Measurements from ENCODE around the gene FCN1. TPM values are rescaled to one million over a fixed set of nuclear protein-coding genes. Genes with fewer than 3 reads are reported as not detected.

FCN1 gene
- total RNA-seq, 1 donor: not detected

DNA sequence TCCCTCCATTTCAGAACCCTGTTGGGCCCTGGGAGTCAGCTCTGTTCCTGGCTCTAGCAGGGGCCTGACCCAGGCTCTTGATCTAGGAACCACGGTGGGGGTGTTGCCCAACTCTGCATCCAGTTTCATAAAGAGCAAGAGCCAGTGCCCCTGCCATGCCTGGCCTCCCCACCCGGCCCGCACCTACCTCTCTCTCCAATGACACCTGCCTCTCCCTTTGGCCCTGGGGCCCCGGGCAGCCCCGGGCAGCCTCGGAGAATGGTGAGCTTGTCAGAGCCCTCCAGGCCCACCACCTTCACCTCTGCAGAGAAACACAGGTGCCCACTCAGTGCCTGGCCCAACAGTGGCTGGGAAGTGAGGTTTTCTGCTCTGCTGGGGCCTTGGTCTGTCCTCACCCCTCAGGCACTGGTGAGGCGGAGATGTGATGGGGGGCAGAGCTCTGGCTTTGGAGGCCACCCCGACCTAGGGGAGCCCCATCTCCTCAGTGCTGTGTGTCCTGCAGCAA lies 1.5 kb downstream of the FCN1 start:
- no peak overlapping the region for H3K4me3 ChIP-seq (ENCODE audit: insufficient read depth, low read length)
- H3K4me2 ChIP-seq (ENCODE audit: insufficient read depth, low read length): no peak overlapping the region
- no peak overlapping the region for H3K27ac ChIP-seq (ENCODE audit: low read depth, low read length)
- no peaks in the 10 kb centered on the region for H3K27me3 ChIP-seq (ENCODE audit: insufficient read depth, low read length)
- H3K4me1 ChIP-seq (ENCODE audit: insufficient read depth, low read length): no peaks in the 10 kb centered on the region
- no peaks in the 10 kb centered on the region for H3K9me3 ChIP-seq (ENCODE audit: low read depth, low read length)
- H2AFZ ChIP-seq (ENCODE audit: low read length): no peak overlapping the region
- no peak for DNase-seq (ENCODE audit: insufficient read length, low spot score, missing footprints)
- H3K36me3 ChIP-seq (ENCODE audit: insufficient read depth, low read length): no peaks in the 10 kb centered on the region
- no peaks in the 10 kb centered on the region for H3K79me2 ChIP-seq (ENCODE audit: insufficient read depth, low read length)
- H4K20me1 ChIP-seq (ENCODE audit: insufficient read depth, low read length): no peaks in the 10 kb centered on the region
- TF ChIP-seq, protein P1, sequence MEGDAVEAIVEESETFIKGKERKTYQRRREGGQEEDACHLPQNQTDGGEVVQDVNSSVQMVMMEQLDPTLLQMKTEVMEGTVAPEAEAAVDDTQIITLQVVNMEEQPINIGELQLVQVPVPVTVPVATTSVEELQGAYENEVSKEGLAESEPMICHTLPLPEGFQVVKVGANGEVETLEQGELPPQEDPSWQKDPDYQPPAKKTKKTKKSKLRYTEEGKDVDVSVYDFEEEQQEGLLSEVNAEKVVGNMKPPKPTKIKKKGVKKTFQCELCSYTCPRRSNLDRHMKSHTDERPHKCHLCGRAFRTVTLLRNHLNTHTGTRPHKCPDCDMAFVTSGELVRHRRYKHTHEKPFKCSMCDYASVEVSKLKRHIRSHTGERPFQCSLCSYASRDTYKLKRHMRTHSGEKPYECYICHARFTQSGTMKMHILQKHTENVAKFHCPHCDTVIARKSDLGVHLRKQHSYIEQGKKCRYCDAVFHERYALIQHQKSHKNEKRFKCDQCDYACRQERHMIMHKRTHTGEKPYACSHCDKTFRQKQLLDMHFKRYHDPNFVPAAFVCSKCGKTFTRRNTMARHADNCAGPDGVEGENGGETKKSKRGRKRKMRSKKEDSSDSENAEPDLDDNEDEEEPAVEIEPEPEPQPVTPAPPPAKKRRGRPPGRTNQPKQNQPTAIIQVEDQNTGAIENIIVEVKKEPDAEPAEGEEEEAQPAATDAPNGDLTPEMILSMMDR (IDR thresholded peaks at IDR 0.05; ENCODE audit: extremely low read depth, low read depth, low read length): no peak

DNA sequence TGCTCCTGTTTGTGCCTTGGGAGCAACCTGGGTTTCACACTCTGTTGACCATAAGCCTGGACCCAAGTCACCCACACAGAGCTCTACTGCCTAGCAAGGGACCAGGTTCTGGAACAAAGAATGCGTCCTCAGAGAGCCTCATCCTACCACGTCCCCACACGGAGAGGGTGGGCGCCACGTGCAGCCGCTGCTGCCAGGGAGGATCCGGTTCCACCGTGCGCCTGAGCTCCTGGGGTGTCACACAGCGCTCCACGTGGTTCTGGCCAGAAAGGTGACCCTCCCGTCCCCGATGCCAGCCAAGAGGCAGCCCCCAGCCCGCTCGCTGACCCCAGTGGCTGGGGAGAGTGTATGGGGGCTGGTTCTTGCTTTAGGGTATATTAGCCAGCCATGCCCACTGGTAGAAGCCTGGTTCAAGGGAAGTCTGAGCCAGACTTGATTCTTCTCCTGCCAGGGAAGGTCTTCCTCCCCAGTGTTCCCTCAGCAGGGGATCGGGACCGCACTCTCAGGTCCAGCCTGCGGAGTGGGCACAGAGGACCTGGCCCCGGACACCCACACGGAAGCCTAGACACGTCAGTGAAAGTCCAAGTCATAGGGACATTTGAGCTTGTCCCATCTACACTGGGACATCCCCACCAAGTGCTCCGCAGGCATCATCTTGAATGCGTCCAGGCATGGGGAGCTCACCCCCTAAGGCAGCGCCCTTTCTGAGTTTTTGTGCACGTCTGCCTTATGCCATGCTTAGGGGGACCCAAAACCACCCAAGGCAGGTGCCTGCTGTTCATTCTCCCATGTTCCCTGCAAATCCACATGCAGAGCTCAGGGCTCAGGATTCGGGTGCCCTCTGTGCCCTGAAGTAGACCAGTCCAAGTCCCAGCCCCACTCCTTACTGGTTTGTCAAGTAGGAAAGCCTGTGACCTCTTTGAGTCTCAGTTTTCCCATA lies 2.4 kb downstream of the FCN1 start:
- Histone ChIP-seq H3K4me2 (ENCODE audit: insufficient read depth, low read length) (no peak overlapping the region), H3K4me3 (ENCODE audit: insufficient read depth, low read length) (no peak overlapping the region), H4K20me1 (ENCODE audit: insufficient read depth, low read length) (no peaks in the 10 kb centered on the region), H3K27ac (ENCODE audit: low read depth, low read length) (no peak overlapping the region), H2AFZ (ENCODE audit: low read length) (no peak overlapping the region), H3K79me2 (ENCODE audit: insufficient read depth, low read length) (no peaks in the 10 kb centered on the region), H3K36me3 (ENCODE audit: insufficient read depth, low read length) (no peaks in the 10 kb centered on the region), H3K27me3 (ENCODE audit: insufficient read depth, low read length) (peaks cover 2% of the 10 kb centered on the region), H3K4me1 (ENCODE audit: insufficient read depth, low read length) (no peaks in the 10 kb centered on the region), H3K9me3 (ENCODE audit: low read depth, low read length) (no peaks in the 10 kb centered on the region)
- DNase-seq (ENCODE audit: insufficient read length, low spot score, missing footprints): no peak
- TF ChIP-seq, protein P1 (IDR thresholded peaks at IDR 0.05; ENCODE audit: extremely low read depth, low read depth, low read length): no peak

DNA sequence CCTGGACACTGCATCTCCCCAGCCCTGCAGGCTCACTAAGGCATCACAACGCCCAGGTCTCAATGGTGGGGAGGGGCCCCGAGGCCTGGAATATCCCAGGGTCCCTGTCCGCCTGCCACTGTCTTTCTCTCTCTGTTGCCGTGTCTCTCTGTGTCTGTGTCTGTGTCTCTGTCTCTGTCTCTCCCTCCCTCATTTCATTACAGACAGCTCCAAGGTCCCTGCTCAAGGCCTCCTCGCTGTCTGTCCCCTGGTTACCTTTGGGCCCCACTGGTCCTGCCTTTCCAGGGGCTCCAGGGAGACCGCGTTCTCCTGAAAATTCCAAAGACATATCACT lies 3.2 kb downstream of the FCN1 start:
- H4K20me1 ChIP-seq (ENCODE audit: insufficient read depth, low read length): no peaks in the 10 kb centered on the region
- H3K36me3 ChIP-seq (ENCODE audit: insufficient read depth, low read length): no peaks in the 10 kb centered on the region
- TF ChIP-seq, protein P1 (IDR thresholded peaks at IDR 0.05; ENCODE audit: extremely low read depth, low read depth, low read length): no peak
- H3K27ac ChIP-seq (ENCODE audit: low read depth, low read length): no peak overlapping the region
- H3K27me3 ChIP-seq (ENCODE audit: insufficient read depth, low read length): peaks cover 3% of the 10 kb centered on the region
- H3K4me3 ChIP-seq (ENCODE audit: insufficient read depth, low read length): no peak overlapping the region
- no peak for DNase-seq (ENCODE audit: insufficient read length, low spot score, missing footprints)
- H3K4me1 ChIP-seq (ENCODE audit: insufficient read depth, low read length): no peaks in the 10 kb centered on the region
- no peak overlapping the region for H3K4me2 ChIP-seq (ENCODE audit: insufficient read depth, low read length)
- no peaks in the 10 kb centered on the region for H3K9me3 ChIP-seq (ENCODE audit: low read depth, low read length)
- no peaks in the 10 kb centered on the region for H3K79me2 ChIP-seq (ENCODE audit: insufficient read depth, low read length)
- H2AFZ ChIP-seq (ENCODE audit: low read length): no peak overlapping the region

DNA sequence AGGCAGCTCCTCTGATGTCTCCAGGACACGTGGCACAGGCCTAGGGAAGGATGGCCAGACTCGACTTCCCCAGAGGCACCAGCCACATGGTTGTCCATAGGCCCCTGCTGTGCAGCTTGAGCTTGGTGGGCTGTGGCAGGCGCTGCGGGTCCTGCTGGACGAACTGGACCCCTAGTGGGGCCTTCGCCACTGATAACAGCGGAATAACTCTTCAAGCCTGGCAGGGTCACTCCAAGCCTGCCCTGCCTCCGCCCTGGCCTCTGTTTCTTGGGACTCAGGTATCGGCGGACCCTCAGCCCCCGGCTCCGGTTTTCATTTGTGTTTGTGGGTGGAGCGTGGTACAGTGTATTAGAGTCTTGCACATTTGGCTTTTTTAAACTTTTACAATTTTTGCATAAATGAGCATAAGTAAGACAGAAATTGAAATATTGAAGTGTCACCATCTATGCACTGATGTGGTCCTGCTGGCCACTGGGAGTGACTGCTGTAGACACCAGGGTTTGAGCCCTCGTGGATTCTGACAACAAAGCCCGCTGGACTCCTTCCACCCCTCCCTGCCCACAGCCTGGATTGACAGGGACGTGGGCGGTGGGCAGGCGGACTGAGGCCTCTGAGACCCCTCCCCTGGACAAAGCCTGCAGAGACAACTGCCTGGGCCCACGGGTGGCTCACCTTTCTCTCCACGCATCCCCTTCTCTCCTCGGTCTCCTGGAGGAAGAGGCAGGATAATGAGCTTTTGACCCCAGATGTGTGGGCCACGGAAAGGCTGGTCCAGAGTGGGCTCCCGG lies 3.8 kb downstream of the FCN1 start:
- Histone ChIP-seq H3K79me2 (ENCODE audit: insufficient read depth, low read length) (no peaks in the 10 kb centered on the region), H3K27me3 (ENCODE audit: insufficient read depth, low read length) (peaks cover 3% of the 10 kb centered on the region), H4K20me1 (ENCODE audit: insufficient read depth, low read length) (no peaks in the 10 kb centered on the region), H3K4me1 (ENCODE audit: insufficient read depth, low read length) (no peaks in the 10 kb centered on the region), H3K4me3 (ENCODE audit: insufficient read depth, low read length) (no peak overlapping the region), H3K27ac (ENCODE audit: low read depth, low read length) (no peak overlapping the region), H3K36me3 (ENCODE audit: insufficient read depth, low read length) (no peaks in the 10 kb centered on the region), H2AFZ (ENCODE audit: low read length) (no peak overlapping the region), H3K4me2 (ENCODE audit: insufficient read depth, low read length) (no peak overlapping the region), H3K9me3 (ENCODE audit: low read depth, low read length) (no peaks in the 10 kb centered on the region)
- DNase-seq (ENCODE audit: insufficient read length, low spot score, missing footprints): no peak
- TF ChIP-seq, protein P1 (IDR thresholded peaks at IDR 0.05; ENCODE audit: extremely low read depth, low read depth, low read length): no peak

Data from osteoblast (primary cell).